HCT116 (cell line): ENCODE results near the gene DLG2.

Source experiments
- CTCF ChIP-seq, 3 experiments: fragments of 200-600 bp in 1 of 3; sonication (generic) in 1 of 3; IDR thresholded peaks in 2 of 3; conservative IDR thresholded peaks in 1 of 3; 2 replicates each; pipeline ENCODE4 v1.5.1; 2012 to 2017; ENCODE audit warnings: low read depth in 2 of 3, low read length in 2 of 3, antibody characterized with exemption in 1 of 3, borderline replicate concordance in 1 of 3, control low read depth in 1 of 3, mild to moderate bottlenecking in 1 of 3, mixed read lengths in 1 of 3, mixed run types in 1 of 3, moderate library complexity in 1 of 3; ENCODE audit not compliant: insufficient read depth in 1 of 3
- EGR1 ChIP-seq: IDR thresholded peaks from 2 replicates; pipeline ENCODE4 v1.6.1; 2012; ENCODE audit warnings: low read depth
- EZH2 ChIP-seq: fragments of 200-600 bp; sonication (generic); IDR thresholded peaks from 2 replicates; pipeline ENCODE4 v1.6.1; 2017; ENCODE audit warnings: antibody characterized with exemption, mixed run types
- YY1 ChIP-seq: IDR thresholded peaks from 2 replicates; pipeline ENCODE4 v1.6.1; 2011; ENCODE audit warnings: low read length, low read depth, moderate library complexity, mild to moderate bottlenecking; ENCODE audit not compliant: insufficient replicate concordance; ENCODE audit errors: extremely low read depth
- ZNF274 ChIP-seq: fragments of 200-500 bp; sonication (Bioruptor generic); IDR thresholded peaks from 2 replicates; pipeline ENCODE4 v1.6.1; 2014; ENCODE audit warnings: mild to moderate bottlenecking, low read depth, low read length, inconsistent platforms

- TF ChIP-seq YY1 (no peak), EZH2 (no peak), CTCF (IDR thresholded peaks at IDR 0.05 in 2 of 3, conservative IDR thresholded peaks at IDR 0.05 in 1 of 3; ENCODE audit: borderline replicate concordance in 1 of 3, insufficient read depth in 1 of 3, low read depth in 2 of 3, low read length in 2 of 3) (no peak), ZNF274 (no peak), EGR1 (no peak)
Observed at GRCh38 chr11:85485902-85486301, 141.2 kb downstream of the DLG2 start.
